ENCODE measurements around the gene ESYT1. TPM values are rescaled to one million over a fixed set of nuclear protein-coding genes. Genes with fewer than 3 reads are reported as not detected.
A peak's percentile ranks its signal among the peaks of the same experiment; 100 is the strongest.

The ESYT1 gene
- total RNA-seq = 63.7 TPM
- 10 to 100 TPM; 75.3 to 90.9 (median 86.2) TPM for polyA plus RNA-seq (ENCODE audit: insufficient read depth in 1 of 8, insufficient read length in 8 of 8, low replicate concordance in 1 of 8)
- long read RNA-seq, donor 1, full-length matches to known transcripts = 9 of 23 reads
- long read RNA-seq, donor 1, partial matches to known transcripts = 14 of 23 reads
- long read RNA-seq, donor 1, other reads (novel, unspliced or antisense) = 0 of 23 reads
- long read RNA-seq, donor 2, full-length matches to known transcripts = 1 of 1 reads
- long read RNA-seq, donor 2, partial matches to known transcripts = 0 of 1 reads
- long read RNA-seq, donor 2, other reads (novel, unspliced or antisense) = 0 of 1 reads
- long read RNA-seq, donor 3, full-length matches to known transcripts = 18 of 44 reads
- long read RNA-seq, donor 3, partial matches to known transcripts = 26 of 44 reads
- long read RNA-seq, donor 3, other reads (novel, unspliced or antisense) = 0 of 44 reads
- long read RNA-seq, donor 4, full-length matches to known transcripts = 7 of 7 reads
- long read RNA-seq, donor 4, partial matches to known transcripts = 0 of 7 reads
- long read RNA-seq, donor 4, other reads (novel, unspliced or antisense) = 0 of 7 reads
- long read RNA-seq, donor 5, full-length matches to known transcripts = 31 of 37 reads
- long read RNA-seq, donor 5, partial matches to known transcripts = 6 of 37 reads
- long read RNA-seq, donor 5, other reads (novel, unspliced or antisense) = 0 of 37 reads
- long read RNA-seq, donor 6, full-length matches to known transcripts = 18 of 74 reads
- long read RNA-seq, donor 6, partial matches to known transcripts = 56 of 74 reads
- long read RNA-seq, donor 6, other reads (novel, unspliced or antisense) = 0 of 74 reads
- long read RNA-seq, donor 7, full-length matches to known transcripts = 16 of 16 reads
- long read RNA-seq, donor 7, partial matches to known transcripts = 0 of 16 reads
- long read RNA-seq, donor 7, other reads (novel, unspliced or antisense) = 0 of 16 reads
- long read RNA-seq, donor 8, full-length matches to known transcripts = 9 of 9 reads
- long read RNA-seq, donor 8, partial matches to known transcripts = 0 of 9 reads
- long read RNA-seq, donor 8, other reads (novel, unspliced or antisense) = 0 of 9 reads
- long read RNA-seq, donor 9, full-length matches to known transcripts = 9 of 9 reads
- long read RNA-seq, donor 9, partial matches to known transcripts = 0 of 9 reads
- long read RNA-seq, donor 9, other reads (novel, unspliced or antisense) = 0 of 9 reads
- long read RNA-seq, donor 10, full-length matches to known transcripts = 10 of 33 reads
- long read RNA-seq, donor 10, partial matches to known transcripts = 23 of 33 reads
- long read RNA-seq, donor 10, other reads (novel, unspliced or antisense) = 0 of 33 reads
- long read RNA-seq, donor 11, full-length matches to known transcripts = 6 of 29 reads
- long read RNA-seq, donor 11, partial matches to known transcripts = 23 of 29 reads
- long read RNA-seq, donor 11, other reads (novel, unspliced or antisense) = 0 of 29 reads

- Histone ChIP-seq H3K27ac (ENCODE audit: low read length) (peak within 1 kb of the TSS; percentile 98), H3K36me3 (ENCODE audit: control insufficient read depth, insufficient read depth, low read length) (peaks cover 35% of the 10 kb centered on the region), H3K4me3 (ENCODE audit: low read length) (peak within 1 kb of the TSS; percentile 99), H3K4me1 (ENCODE audit: control insufficient read depth, insufficient read depth, low read length) (peaks cover 38% of the 10 kb centered on the region), H3K27me3 (ENCODE audit: control insufficient read depth, insufficient read depth, low read length) (no peaks in the 10 kb centered on the region), H3K9me3 (replicated peaks; ENCODE audit: control insufficient read depth, low read depth, low read length) (no peaks in the 10 kb centered on the region)
- under 1% methylated on average over 48 of the region's 49 CpGs for WGBS (ENCODE audit: insufficient coverage)
- peak; percentile 100 for DNase-seq
These were observed at the start of gene ESYT1 for GRCh38 chr12:56127888-56128669. Gene ESYT1, plus strand, starts transcription at chr12:56128267. Its CDS starts 53 bp downstream, at chr12:56128320.

- Histone ChIP-seq H3K4me3 (ENCODE audit: low read length) (no peak overlapping the region), H3K36me3 (ENCODE audit: control insufficient read depth, insufficient read depth, low read length) (peaks cover 3% of the 10 kb centered on the region), H3K27me3 (ENCODE audit: control insufficient read depth, insufficient read depth, low read length) (peaks cover 26% of the 10 kb centered on the region), H3K9me3 (replicated peaks; ENCODE audit: control insufficient read depth, low read depth, low read length) (no peaks in the 10 kb centered on the region), H3K27ac (ENCODE audit: low read length) (peak overlapping the region; percentile 90), H3K4me1 (ENCODE audit: control insufficient read depth, insufficient read depth, low read length) (peaks cover 29% of the 10 kb centered on the region)
- WGBS (ENCODE audit: insufficient coverage) = no CpG with 5 or more reads among the region's 1 CpG
- DNase-seq = no peak
These were observed 49.6 kb upstream of the ESYT1 start for GRCh38 chr12:56078427-56078826.

- peak; percentile 82 for DNase-seq
- Histone ChIP-seq H3K27me3 (ENCODE audit: control insufficient read depth, insufficient read depth, low read length) (peaks cover 26% of the 10 kb centered on the region), H3K4me3 (ENCODE audit: low read length) (peak overlapping the region; percentile 84), H3K9me3 (replicated peaks; ENCODE audit: control insufficient read depth, low read depth, low read length) (no peaks in the 10 kb centered on the region), H3K36me3 (ENCODE audit: control insufficient read depth, insufficient read depth, low read length) (peaks cover 10% of the 10 kb centered on the region), H3K27ac (ENCODE audit: low read length) (peak overlapping the region; percentile 90), H3K4me1 (ENCODE audit: control insufficient read depth, insufficient read depth, low read length) (peaks cover 35% of the 10 kb centered on the region)
- 2% methylated on average over 23 of the region's 50 CpGs for WGBS (ENCODE audit: insufficient coverage)
These were observed 48.9 kb upstream of the ESYT1 start for GRCh38 chr12:56078931-56079722.

DNA sequence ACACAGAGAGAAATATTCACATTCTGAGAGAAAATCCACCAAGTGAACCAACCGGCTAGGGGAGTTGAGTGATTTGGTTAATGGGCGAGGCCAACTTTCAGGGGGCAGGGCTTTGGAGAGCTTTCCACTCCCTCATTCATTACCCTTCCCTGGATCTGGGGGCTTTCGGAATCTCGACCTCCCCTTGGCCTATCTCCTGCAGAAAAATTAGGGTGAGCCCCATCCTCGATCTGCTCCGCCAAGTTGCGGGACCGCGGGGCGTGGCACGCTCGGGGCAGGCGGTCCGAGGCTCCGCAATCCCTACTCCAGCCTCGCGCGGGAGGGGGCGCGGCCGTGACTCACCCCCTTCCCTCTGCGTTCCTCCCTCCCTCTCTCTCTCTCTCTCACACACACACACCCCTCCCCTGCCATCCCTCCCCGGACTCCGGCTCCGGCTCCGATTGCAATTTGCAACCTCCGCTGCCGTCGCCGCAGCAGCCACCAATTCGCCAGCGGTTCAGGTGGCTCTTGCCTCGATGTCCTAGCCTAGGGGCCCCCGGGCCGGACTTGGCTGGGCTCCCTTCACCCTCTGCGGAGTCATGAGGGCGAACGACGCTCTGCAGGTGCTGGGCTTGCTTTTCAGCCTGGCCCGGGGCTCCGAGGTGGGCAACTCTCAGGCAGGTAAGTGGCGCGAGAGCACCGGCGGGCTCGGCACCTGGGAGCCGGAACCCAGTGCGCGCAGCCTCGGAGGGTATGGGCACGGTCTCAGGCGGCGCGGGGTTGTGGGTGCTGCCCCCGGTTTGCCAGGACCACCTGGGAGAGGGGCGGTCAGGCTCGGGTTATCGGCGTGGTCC, 48.1 kb upstream of the ESYT1 start, which contains the start of gene ERBB3:
Gene ERBB3 (plus strand): TSS at position 443 of the 833 bp plus-strand sequence. CDS start 136 bp downstream, at position 579.
- Histone ChIP-seq H3K27ac (ENCODE audit: low read length) (peak within 1 kb of the TSS; percentile 90), H3K4me1 (ENCODE audit: control insufficient read depth, insufficient read depth, low read length) (peaks cover 35% of the 10 kb centered on the region), H3K4me3 (ENCODE audit: low read length) (peak within 1 kb of the TSS; percentile 84), H3K36me3 (ENCODE audit: control insufficient read depth, insufficient read depth, low read length) (peaks cover 14% of the 10 kb centered on the region), H3K9me3 (replicated peaks; ENCODE audit: control insufficient read depth, low read depth, low read length) (no peaks in the 10 kb centered on the region), H3K27me3 (ENCODE audit: control insufficient read depth, insufficient read depth, low read length) (peaks cover 26% of the 10 kb centered on the region)
- under 1% methylated on average over 50 of the region's 59 CpGs for WGBS (ENCODE audit: insufficient coverage)
- DNase-seq = peak; percentile 79

DNA sequence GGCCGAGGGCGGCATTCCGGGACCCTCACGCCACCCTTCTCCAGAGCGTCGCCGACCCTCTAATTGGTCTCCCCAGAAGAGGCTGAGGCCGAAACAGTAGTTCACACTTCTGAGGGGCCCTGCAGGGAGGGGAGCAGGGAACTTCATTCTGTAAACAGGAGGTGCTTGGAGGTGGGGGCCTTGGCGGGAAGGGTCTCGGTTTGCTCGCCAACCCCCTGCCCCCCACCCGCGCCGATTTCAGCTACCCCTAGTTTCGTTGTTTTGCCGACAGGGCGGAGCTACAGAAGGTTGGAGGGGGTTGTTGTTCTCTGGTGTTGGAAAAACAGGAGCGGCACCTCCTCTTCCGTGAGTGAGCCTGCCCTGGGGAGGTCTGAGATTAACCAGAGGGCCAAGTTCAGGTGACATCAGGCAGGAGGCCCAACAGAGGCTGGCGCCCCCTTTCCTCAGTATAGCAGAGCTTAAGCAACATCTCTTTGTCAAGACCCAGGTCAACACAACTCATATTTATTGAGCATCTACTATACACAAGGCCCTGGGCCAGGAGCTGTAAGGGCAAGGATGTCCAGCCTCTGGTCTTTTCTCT, 47.4 kb upstream of the ESYT1 start:
- Histone ChIP-seq H3K27ac (ENCODE audit: low read length) (peak overlapping the region; percentile 90), H3K4me3 (ENCODE audit: low read length) (peak overlapping the region; percentile 84), H3K9me3 (replicated peaks; ENCODE audit: control insufficient read depth, low read depth, low read length) (no peaks in the 10 kb centered on the region), H3K27me3 (ENCODE audit: control insufficient read depth, insufficient read depth, low read length) (peaks cover 26% of the 10 kb centered on the region), H3K4me1 (ENCODE audit: control insufficient read depth, insufficient read depth, low read length) (peaks cover 37% of the 10 kb centered on the region), H3K36me3 (ENCODE audit: control insufficient read depth, insufficient read depth, low read length) (peaks cover 20% of the 10 kb centered on the region)
- no peak for DNase-seq
- 26% methylated on average over 8 of the region's 20 CpGs for WGBS (ENCODE audit: insufficient coverage)

- WGBS (ENCODE audit: insufficient coverage) = no CpG with 5 or more reads among the region's 6 CpGs
- peak; percentile 83 for DNase-seq
- H3K27ac ChIP-seq (ENCODE audit: low read length) = peak overlapping the region; percentile 90
These were observed 46.4 kb upstream of the ESYT1 start for GRCh38 chr12:56081393-56082347.

GRCh38 chr12:56082382-56082781, 45.7 kb upstream of the ESYT1 start:
- no peak for DNase-seq
- peaks cover 26% of the 10 kb centered on the region for H3K27me3 ChIP-seq (ENCODE audit: control insufficient read depth, insufficient read depth, low read length)
- H3K27ac ChIP-seq (ENCODE audit: low read length) = peak overlapping the region; percentile 39
- H3K4me1 ChIP-seq (ENCODE audit: control insufficient read depth, insufficient read depth, low read length) = peaks cover 42% of the 10 kb centered on the region
- H3K36me3 ChIP-seq (ENCODE audit: control insufficient read depth, insufficient read depth, low read length) = peaks cover 29% of the 10 kb centered on the region
- WGBS (ENCODE audit: insufficient coverage) = no CpG with 5 or more reads among the region's 2 CpGs
- no peaks in the 10 kb centered on the region for H3K9me3 ChIP-seq (replicated peaks; ENCODE audit: control insufficient read depth, low read depth, low read length)
- peak overlapping the region; percentile 84 for H3K4me3 ChIP-seq (ENCODE audit: low read length)

More at GRCh38 chr12:56081393-56082347, 46.4 kb upstream of the ESYT1 start:
- Histone ChIP-seq H3K9me3 (replicated peaks; ENCODE audit: control insufficient read depth, low read depth, low read length) (no peaks in the 10 kb centered on the region), H3K27me3 (ENCODE audit: control insufficient read depth, insufficient read depth, low read length) (peaks cover 26% of the 10 kb centered on the region), H3K36me3 (ENCODE audit: control insufficient read depth, insufficient read depth, low read length) (peaks cover 28% of the 10 kb centered on the region), H3K4me3 (ENCODE audit: low read length) (peak overlapping the region; percentile 84), H3K4me1 (ENCODE audit: control insufficient read depth, insufficient read depth, low read length) (peaks cover 40% of the 10 kb centered on the region)

Measured in muscle of leg (tissue), 16 donors.